WTC11 (cell line): ENCODE data around the gene BMP7.

Experiments
- ATF1 ChIP-seq: sonication (generic); formaldehyde crosslinking; IDR thresholded peaks from 2 replicates; pipeline ENCODE4 v1.8.1; 2023; ENCODE audit warnings: mild to moderate bottlenecking, moderate library complexity, missing genetic modification reagents
- ATF3 ChIP-seq: sonication (generic); formaldehyde crosslinking; conservative IDR thresholded peaks from 2 replicates; pipeline ENCODE4 v1.8.1; 2022; ENCODE audit warnings: mild to moderate bottlenecking, missing genetic modification reagents
- FOXK1 ChIP-seq: sonication (generic); formaldehyde crosslinking; IDR thresholded peaks from 2 replicates; pipeline ENCODE4 v1.8.0; 2022; ENCODE audit warnings: mild to moderate bottlenecking, moderate library complexity, missing genetic modification reagents
- JUN ChIP-seq: sonication (generic); formaldehyde crosslinking; IDR thresholded peaks from 2 replicates; pipeline ENCODE4 v1.8.0; 2023; ENCODE audit warnings: mild to moderate bottlenecking, missing genetic modification reagents
- NFYB ChIP-seq: sonication (generic); formaldehyde crosslinking; conservative IDR thresholded peaks from 2 replicates; pipeline ENCODE4 v1.8.0; 2022; ENCODE audit warnings: low read depth, missing genetic modification reagents
- SMAD3 ChIP-seq: sonication (generic); formaldehyde crosslinking; IDR thresholded peaks from 2 replicates; pipeline ENCODE4 v1.8.0; 2022; ENCODE audit warnings: missing genetic modification reagents, mild to moderate bottlenecking, borderline replicate concordance
- USF2 ChIP-seq: sonication (generic); formaldehyde crosslinking; IDR thresholded peaks from 2 replicates; pipeline ENCODE4 v1.8.1; 2023; ENCODE audit warnings: mild to moderate bottlenecking, missing genetic modification reagents, moderate library complexity
- TF ChIP-seq, protein P1 (sequence below): fragments of 200-600 bp; IDR thresholded peaks from 2 replicates; pipeline ENCODE4 v1.8.0; 2022; ENCODE audit warnings: antibody characterized with exemption
- TF ChIP-seq, protein P2 (sequence below): sonication (generic); formaldehyde crosslinking; IDR thresholded peaks from 2 replicates; pipeline ENCODE4 v1.8.0; 2022; ENCODE audit warnings: missing genetic modification reagents
- TF ChIP-seq, protein P3 (sequence below): fragments of 250-450 bp; sonication (Bioruptor Pico); IDR thresholded peaks from 2 replicates; pipeline ENCODE4 v1.9.0; 2021; ENCODE audit warnings: mild to moderate bottlenecking
- TF ChIP-seq, protein P4 (sequence below): sonication (generic); formaldehyde crosslinking; IDR thresholded peaks from 2 replicates; pipeline ENCODE4 v1.8.0; 2022; ENCODE audit warnings: mild to moderate bottlenecking, missing genetic modification reagents

- TF ChIP-seq, protein P1, sequence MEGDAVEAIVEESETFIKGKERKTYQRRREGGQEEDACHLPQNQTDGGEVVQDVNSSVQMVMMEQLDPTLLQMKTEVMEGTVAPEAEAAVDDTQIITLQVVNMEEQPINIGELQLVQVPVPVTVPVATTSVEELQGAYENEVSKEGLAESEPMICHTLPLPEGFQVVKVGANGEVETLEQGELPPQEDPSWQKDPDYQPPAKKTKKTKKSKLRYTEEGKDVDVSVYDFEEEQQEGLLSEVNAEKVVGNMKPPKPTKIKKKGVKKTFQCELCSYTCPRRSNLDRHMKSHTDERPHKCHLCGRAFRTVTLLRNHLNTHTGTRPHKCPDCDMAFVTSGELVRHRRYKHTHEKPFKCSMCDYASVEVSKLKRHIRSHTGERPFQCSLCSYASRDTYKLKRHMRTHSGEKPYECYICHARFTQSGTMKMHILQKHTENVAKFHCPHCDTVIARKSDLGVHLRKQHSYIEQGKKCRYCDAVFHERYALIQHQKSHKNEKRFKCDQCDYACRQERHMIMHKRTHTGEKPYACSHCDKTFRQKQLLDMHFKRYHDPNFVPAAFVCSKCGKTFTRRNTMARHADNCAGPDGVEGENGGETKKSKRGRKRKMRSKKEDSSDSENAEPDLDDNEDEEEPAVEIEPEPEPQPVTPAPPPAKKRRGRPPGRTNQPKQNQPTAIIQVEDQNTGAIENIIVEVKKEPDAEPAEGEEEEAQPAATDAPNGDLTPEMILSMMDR = no peak
- no peak for TF ChIP-seq FOXK1 (CRISPR knock-in tag)
- TF ChIP-seq SMAD3 (CRISPR knock-in tag) = no peak
- no peak for TF ChIP-seq ATF1 (CRISPR knock-in tag)
- TF ChIP-seq, protein P2, sequence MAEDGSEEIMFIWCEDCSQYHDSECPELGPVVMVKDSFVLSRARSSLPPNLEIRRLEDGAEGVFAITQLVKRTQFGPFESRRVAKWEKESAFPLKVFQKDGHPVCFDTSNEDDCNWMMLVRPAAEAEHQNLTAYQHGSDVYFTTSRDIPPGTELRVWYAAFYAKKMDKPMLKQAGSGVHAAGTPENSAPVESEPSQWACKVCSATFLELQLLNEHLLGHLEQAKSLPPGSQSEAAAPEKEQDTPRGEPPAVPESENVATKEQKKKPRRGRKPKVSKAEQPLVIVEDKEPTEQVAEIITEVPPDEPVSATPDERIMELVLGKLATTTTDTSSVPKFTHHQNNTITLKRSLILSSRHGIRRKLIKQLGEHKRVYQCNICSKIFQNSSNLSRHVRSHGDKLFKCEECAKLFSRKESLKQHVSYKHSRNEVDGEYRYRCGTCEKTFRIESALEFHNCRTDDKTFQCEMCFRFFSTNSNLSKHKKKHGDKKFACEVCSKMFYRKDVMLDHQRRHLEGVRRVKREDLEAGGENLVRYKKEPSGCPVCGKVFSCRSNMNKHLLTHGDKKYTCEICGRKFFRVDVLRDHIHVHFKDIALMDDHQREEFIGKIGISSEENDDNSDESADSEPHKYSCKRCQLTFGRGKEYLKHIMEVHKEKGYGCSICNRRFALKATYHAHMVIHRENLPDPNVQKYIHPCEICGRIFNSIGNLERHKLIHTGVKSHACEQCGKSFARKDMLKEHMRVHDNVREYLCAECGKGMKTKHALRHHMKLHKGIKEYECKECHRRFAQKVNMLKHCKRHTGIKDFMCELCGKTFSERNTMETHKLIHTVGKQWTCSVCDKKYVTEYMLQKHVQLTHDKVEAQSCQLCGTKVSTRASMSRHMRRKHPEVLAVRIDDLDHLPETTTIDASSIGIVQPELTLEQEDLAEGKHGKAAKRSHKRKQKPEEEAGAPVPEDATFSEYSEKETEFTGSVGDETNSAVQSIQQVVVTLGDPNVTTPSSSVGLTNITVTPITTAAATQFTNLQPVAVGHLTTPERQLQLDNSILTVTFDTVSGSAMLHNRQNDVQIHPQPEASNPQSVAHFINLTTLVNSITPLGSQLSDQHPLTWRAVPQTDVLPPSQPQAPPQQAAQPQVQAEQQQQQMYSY (CRISPR knock-in tag) = no peak
- TF ChIP-seq, protein P3, sequence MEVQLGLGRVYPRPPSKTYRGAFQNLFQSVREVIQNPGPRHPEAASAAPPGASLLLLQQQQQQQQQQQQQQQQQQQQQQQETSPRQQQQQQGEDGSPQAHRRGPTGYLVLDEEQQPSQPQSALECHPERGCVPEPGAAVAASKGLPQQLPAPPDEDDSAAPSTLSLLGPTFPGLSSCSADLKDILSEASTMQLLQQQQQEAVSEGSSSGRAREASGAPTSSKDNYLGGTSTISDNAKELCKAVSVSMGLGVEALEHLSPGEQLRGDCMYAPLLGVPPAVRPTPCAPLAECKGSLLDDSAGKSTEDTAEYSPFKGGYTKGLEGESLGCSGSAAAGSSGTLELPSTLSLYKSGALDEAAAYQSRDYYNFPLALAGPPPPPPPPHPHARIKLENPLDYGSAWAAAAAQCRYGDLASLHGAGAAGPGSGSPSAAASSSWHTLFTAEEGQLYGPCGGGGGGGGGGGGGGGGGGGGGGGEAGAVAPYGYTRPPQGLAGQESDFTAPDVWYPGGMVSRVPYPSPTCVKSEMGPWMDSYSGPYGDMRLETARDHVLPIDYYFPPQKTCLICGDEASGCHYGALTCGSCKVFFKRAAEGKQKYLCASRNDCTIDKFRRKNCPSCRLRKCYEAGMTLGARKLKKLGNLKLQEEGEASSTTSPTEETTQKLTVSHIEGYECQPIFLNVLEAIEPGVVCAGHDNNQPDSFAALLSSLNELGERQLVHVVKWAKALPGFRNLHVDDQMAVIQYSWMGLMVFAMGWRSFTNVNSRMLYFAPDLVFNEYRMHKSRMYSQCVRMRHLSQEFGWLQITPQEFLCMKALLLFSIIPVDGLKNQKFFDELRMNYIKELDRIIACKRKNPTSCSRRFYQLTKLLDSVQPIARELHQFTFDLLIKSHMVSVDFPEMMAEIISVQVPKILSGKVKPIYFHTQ = no peak
- TF ChIP-seq JUN (CRISPR knock-in tag) = no peak
- TF ChIP-seq ATF3 = no peak
- no peak for TF ChIP-seq USF2 (CRISPR knock-in tag)
- TF ChIP-seq NFYB (CRISPR knock-in tag) = no peak
- TF ChIP-seq, protein P4, sequence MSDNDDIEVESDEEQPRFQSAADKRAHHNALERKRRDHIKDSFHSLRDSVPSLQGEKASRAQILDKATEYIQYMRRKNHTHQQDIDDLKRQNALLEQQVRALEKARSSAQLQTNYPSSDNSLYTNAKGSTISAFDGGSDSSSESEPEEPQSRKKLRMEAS (CRISPR knock-in tag) = no peak
Measured at GRCh38 chr20:57238089-57238488, 28.4 kb downstream of the BMP7 start.
